H1 (cell line): Measurements from ENCODE around the gene SRMS. TPM values are rescaled to one million over a fixed set of nuclear protein-coding genes. Genes with fewer than 3 reads are reported as not detected.

Source experiments
- E2F6 ChIP-seq: IDR thresholded peaks from 2 replicates; pipeline ENCODE4 v1.6.1; 2012; ENCODE audit warnings: inconsistent platforms
- polyA plus RNA-seq, 7 experiments: library from polyadenylated mRNA; depleted of rRNA in 3 of 7; stranded (reverse) in 5 of 7; unstranded in 2 of 7; fragments of >200 nt in 5 of 7; fragments of 200-250 nt in 2 of 7; gene quantifications; 1 replicate in 5 of 7; 2 replicates in 1 of 7; 4 replicates in 1 of 7; pipeline versions ENCODE4 v1.2.1 to v1.2.3, GENCODE V29; 2011 to 2013; ENCODE audit warnings: missing spikeins in 2 of 7, mixed read lengths in 2 of 7
- total RNA-seq: library from RNA; stranded (reverse); fragmentation: NEBNext Ultra II Directional; extraction: Animal tissue kit (Norgen Biotek cat#: 25700); gene quantifications from 2 replicates; pipeline ENCODE4 v1.2.1, GENCODE V29; 2021

SRMS gene
- total and polyA plus RNA-seq, 2 of the 8 experiments (the other 6 are each of a cell fraction or from before 2014, with no cell fraction given), result 0.39 to 0.76 TPM

GRCh38 chr20:63587776-63588591, 40.4 kb upstream of the SRMS start (continued):
- no peak for TF ChIP-seq E2F6
- TF ChIP-seq, all 59 proteins: peak for 0
